ENCODE data around the gene SFXN4. TPM values are rescaled to one million over a fixed set of nuclear protein-coding genes. Genes with fewer than 3 reads are reported as not detected.
"Not testable (repeated sequence)": the region's sequence is repeated elsewhere in the genome, so short reads cannot be mapped to it uniquely, and the experiment has no call there.

Gene SFXN4
- total RNA-seq, 1 experiment from 2014 or later, result 58.9 TPM

DNA sequence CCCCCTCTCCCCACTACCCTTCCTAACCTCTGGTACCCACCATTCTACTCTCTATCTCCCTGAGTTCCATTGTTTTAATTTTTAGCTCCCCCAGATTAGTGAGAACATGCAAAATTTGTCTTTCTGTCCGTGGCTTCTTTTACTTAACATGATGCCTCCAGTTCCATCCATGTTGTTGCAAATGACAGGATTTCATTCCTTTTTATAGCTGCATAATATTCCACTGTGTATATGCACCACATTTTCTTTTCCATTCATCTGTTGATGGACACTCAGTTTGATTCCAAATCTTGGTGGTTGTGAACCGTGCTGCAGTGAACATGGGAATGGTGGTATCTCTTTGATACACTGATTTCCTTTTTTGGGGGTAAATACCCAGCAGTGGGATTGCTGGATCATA, 39.6 kb downstream of the SFXN4 start:
- in situ Hi-C loops (cut with HindIII; ENCODE audit: low pct_unique_long_range_greater_than_20kb, low sequenced_read_pairs), result no loop called here
- DNase-seq (ENCODE audit: low read depth, low spot score), result no peak

DNA sequence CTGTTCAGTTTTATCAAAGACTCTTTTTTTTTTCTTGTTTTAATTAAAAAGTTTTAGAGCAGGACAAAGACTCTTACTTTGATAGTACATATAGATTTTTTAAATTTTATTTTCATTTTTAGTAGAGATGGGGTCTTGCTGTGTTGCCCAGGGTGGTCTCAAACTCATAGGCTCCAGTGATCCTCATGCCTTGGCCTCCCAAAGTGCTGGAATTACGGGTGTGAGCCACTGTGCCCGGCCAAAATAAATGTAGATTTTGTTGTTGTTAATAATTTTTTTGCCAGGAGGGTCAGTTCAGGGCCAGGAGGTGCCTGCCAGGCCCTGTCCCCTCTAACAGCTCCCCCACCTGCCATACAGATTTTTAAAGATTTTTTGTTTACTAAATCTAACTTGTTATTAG, 44.6 kb downstream of the SFXN4 start:
- DNase-seq (ENCODE audit: low read depth, low spot score), result no peak
- in situ Hi-C loops (cut with HindIII; ENCODE audit: low pct_unique_long_range_greater_than_20kb, low sequenced_read_pairs), result no loop called here

DNA sequence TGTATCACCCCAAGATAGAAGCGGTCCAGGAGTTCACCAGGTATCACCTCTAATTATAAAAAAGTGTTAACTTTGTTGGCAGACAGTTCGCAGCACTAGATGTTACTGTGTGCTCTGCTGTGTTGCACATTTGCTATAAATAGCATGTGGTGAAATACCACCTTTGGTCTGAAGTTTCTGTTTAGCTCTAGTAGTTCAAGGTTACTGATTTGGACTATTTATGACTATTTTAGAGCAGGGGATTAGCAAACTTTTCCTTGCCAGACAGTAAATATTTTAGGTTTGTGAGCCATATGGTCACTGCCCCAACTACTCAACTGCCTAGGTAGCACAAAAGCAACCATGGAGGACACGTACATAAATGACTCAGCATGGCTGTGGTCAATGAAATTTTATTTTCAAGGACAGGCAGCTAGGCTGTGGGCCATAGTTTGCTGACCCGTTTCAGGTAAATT, 45.1 kb downstream of the SFXN4 start:
- in situ Hi-C loops (cut with HindIII; ENCODE audit: low pct_unique_long_range_greater_than_20kb, low sequenced_read_pairs), result no loop called here
- no peak for DNase-seq (ENCODE audit: low read depth, low spot score)

DNA sequence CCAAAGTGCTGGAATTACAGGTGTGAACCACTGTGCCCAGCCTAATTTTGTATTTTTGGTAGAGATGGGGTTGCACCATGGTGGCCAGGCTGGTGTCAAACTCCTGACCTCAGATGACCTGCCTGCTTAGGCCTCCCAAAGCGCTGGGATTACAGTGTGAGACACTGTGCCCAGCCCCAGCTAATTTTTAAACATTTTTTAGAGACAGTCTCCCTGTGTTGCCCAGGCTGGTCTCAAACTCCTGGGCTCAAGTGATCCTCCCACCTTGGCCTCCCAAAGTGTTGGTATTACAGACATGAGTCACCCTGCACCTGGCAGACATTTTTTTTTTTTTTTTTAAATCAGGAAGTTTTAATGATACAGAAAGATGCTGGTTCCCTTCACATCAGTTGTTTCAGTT, 46.1 kb downstream of the SFXN4 start:
- in situ Hi-C loops (cut with HindIII; ENCODE audit: low pct_unique_long_range_greater_than_20kb, low sequenced_read_pairs), result no loop called here
- DNase-seq (ENCODE audit: low read depth, low spot score), result no peak

DNA sequence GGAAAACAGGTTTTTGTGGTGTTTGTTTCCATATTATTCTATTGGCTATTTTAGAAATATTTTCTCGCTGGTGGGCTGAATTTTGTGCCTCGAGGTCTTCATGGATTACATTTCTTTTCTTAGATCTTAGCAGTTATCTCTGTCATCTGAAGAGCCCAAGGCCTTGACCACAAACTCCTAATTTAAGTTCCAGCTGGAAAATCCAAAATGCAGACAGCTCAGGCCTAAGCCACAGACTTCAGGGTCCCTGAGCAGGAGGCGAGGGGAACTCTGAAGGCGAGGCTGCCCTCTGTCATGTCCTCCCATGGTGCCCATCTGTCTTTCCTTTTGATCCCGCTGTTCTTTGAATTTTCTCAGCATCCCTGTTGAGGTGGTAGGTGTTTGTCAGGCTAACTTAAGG, 47.3 kb downstream of the SFXN4 start:
- in situ Hi-C loops (cut with HindIII; ENCODE audit: low pct_unique_long_range_greater_than_20kb, low sequenced_read_pairs), result no loop called here
- DNase-seq (ENCODE audit: low read depth, low spot score), result no peak

DNA sequence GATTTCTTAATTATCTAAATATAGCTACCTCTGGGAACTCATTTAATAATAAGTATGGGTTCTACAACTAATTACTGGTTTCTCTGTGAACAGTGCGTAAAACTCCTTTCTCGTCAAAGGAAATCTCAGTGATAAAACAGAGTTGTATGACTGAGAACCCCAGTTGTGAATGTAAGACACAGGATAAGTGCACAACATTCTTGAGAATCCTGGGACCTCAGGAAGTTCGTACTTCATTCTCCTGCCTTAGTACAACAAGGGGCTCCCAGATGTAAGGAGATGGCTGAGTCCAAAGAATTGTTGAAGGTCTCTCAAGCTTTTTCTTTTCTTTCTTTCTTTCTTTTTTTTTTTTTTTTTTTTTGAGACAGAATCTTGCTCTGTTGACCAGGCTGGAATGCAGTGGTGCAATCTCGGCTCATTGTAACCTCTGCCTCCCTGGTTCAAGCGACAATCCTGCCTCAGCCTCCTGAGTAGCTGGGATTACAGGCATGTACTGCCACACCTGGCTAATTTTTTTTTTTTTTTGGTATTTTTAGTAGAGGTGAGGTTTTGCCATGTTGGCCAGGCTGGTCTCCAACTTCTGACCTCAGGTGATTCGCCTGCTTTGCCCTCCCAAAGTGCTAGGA, 49.1 kb downstream of the SFXN4 start:
- in situ Hi-C loops (cut with HindIII; ENCODE audit: low pct_unique_long_range_greater_than_20kb, low sequenced_read_pairs), result no loop called here
- DNase-seq (ENCODE audit: low read depth, low spot score), result no peak

DNA sequence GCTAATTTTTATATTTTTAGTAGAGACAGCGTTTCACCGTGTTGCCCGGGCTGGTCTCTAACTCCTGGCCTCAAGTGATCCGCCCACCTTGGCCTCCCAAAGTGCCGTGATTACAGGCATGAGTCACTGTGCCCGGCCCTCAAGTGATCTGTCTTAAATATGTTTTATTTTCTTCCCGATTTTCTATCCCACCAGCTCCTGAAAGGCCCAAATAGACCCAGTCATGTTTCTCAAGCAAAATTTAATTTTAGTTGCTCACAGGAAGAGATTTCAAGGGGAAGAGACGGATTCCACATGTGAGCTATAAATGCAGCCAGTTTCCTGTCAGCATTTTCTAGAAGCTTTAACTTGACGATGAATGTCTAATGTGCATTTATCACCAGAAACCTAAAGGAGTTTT, 49.6 kb downstream of the SFXN4 start:
- in situ Hi-C loops (cut with HindIII; ENCODE audit: low pct_unique_long_range_greater_than_20kb, low sequenced_read_pairs), result no loop called here

DNA sequence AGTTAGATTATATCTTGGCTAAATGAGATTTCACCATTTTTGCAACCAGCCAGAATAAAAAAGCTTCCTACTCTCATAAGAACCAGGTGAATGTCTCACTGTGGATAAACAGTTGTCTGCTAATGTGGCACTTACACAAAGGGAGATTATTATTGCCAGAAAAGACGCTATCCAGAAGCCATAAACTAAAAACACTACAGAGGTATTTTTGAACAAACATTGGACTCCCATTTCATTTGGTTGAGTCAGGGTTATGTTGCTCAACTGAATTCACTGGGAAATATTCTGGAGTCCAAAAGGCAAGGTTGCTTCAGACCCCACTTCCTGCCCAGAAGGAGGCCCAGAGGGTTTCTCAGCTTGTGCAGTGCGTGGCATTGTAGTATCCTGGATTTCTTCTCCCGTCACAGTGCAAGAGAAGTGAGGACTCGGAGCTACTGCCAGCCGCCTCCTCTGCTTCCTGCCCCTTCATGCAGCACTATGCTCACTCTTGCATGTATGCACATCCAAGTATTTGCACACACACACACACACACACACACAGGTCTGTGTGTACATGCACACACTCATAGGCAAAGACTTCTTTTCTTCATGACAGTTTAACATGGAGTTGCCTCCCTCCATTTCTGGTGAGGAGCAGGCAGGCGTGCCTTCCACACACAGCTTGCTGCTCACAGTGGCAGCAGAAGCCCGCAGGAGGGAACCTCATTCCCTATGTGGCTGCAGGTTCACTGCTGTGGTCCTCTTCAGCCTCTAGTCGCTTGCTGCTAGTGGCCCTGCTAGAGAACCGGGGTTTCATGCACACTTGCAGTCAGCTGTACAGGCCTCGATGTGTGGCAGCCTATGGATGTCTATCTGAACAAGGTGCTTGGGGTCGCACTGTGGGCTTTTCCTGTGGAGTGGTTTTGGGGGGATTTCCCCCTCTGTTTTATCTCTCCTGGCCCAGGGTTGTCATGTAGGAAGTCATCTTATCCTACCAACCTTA, 51.5 kb downstream of the SFXN4 start:
- in situ Hi-C loops (cut with HindIII; ENCODE audit: low pct_unique_long_range_greater_than_20kb, low sequenced_read_pairs), result no loop called here
- no peak for DNase-seq (ENCODE audit: low read depth, low spot score)

More for the DNA sequence above, 49.6 kb downstream of the SFXN4 start:
- no peak for DNase-seq (ENCODE audit: low read depth, low spot score)

DNA sequence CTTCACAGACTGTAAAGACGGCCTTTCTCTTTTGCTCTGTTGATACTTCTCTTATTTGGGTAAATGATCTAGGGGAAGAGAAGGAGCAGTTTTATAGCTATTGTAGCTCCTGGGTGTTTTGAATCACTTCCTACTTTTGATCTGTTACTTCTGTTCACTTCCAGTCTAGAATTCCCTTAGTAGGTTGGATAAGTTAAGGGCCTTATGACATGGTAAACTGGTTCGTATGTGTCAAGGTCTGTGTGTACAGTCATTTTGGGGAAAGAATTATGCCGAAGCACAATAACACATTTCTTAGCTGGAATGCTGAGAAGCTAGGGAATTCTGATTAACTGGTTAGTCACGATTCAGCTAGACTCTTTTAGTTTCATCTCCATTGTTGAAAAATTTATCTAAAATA, 53.5 kb downstream of the SFXN4 start:
- in situ Hi-C loops (cut with HindIII; ENCODE audit: low pct_unique_long_range_greater_than_20kb, low sequenced_read_pairs), result no loop called here
- DNase-seq (ENCODE audit: low read depth, low spot score), result no peak

DNA sequence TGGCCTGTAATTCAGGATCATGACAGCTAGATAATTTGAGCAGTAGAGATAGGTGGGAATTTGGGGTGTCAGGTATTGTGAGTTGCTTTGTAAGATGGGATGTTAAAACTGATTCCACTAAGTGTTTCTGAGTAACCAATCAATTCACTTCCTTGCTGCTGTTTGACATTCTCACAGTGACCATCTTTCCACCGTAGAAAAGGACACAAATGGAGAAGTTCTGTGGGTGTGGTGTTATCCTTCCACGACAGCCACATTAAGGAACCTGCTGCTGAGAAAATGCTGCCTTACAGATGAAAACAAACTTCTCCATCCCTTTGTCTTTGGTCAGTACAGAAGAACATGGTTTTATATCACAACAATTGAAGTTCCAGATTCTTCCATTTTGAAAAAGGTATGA, 57.7 kb downstream of the SFXN4 start:
- DNase-seq (ENCODE audit: low read depth, low spot score); in situ Hi-C loops (cut with HindIII; ENCODE audit: low pct_unique_long_range_greater_than_20kb, low sequenced_read_pairs): not testable (repeated sequence)

DNA sequence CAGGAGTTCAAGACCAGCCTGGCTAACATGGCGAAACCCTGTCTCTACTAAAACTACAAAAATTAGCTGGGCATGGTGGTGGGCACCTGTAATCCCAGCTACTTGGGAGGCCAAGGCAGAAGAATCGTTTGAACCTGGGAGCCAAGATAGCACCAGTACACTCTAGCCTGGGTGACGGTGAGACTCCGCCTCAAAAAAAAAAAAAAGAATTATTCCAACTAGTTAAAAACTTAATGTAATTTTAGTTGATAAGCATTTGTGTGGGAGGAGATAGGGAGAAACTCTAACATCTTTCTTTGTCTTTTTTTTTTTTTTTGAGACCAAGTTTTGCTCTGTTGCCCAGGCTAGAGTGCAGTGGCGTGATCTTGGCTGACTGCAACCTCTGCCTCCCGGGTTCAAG, 58.4 kb downstream of the SFXN4 start:
- in situ Hi-C loops (cut with HindIII; ENCODE audit: low pct_unique_long_range_greater_than_20kb, low sequenced_read_pairs); DNase-seq (ENCODE audit: low read depth, low spot score): not testable (repeated sequence)

DNA sequence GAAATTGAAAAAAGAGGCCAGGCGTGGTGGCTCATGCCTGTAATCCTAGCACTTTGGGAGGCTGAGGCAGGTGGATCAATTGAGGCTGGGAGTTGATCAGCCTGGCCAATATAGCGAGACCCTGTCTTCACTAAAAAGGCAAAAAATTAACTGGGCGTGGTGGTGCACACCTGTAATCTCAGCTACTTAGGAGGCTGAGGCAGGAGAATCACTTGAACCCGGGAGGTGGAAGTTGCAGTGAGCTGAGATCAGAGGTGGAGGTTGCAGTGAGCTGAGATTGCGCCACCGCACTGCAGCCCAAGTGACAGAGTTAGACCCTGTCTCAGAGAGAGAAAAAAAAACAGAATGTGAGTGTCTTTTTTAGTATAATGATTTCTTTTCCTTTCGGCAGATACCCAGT, 59.6 kb downstream of the SFXN4 start:
- in situ Hi-C loops (cut with HindIII; ENCODE audit: low pct_unique_long_range_greater_than_20kb, low sequenced_read_pairs), result not testable (repeated sequence)

DNA sequence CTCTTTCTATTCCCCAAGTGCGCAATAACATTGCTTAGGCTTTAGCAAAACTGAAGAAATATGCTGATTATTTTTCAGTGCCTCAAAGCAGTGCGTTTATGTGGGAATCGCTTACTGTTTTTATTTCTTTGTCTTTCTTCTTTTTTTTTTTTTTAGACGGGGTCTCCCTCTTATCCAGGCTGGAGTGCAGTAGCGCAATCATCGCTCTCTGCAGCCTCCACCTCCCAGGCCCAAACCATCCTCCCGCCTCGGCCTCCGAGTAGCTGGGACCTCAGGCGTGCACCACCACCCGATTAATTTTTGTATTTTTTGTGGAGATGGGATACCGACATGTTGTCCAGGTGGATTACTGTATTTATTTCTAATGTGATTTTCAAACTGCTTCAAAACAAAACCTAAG, 60.4 kb downstream of the SFXN4 start:
- DNase-seq (ENCODE audit: low read depth, low spot score), result no peak
- in situ Hi-C loops (cut with HindIII; ENCODE audit: low pct_unique_long_range_greater_than_20kb, low sequenced_read_pairs), result no loop called here

More for the DNA sequence above, 59.6 kb downstream of the SFXN4 start:
- DNase-seq (ENCODE audit: low read depth, low spot score), result not testable (repeated sequence)

DNA sequence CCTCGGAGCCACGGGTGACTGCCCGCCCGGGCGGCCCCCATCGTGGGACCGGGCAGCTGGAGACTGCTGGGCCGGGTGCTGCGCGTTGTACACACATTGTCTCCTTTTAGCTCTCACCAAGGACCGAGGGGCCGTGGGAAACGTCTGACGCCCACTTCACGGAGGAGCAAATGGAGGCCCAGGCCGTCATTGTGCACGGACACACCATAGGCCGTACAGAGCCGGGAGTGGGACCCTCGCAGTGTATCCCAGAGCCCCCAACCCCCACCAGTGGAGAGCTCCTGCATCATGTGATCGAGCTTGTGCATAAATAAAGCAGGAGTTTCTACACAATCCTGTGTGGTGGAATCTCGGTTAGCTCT, 60.9 kb downstream of the SFXN4 start:
- DNase-seq (ENCODE audit: low read depth, low spot score), result peak; percentile 25
- in situ Hi-C loops (cut with HindIII; ENCODE audit: low pct_unique_long_range_greater_than_20kb, low sequenced_read_pairs), result no loop called here

DNA sequence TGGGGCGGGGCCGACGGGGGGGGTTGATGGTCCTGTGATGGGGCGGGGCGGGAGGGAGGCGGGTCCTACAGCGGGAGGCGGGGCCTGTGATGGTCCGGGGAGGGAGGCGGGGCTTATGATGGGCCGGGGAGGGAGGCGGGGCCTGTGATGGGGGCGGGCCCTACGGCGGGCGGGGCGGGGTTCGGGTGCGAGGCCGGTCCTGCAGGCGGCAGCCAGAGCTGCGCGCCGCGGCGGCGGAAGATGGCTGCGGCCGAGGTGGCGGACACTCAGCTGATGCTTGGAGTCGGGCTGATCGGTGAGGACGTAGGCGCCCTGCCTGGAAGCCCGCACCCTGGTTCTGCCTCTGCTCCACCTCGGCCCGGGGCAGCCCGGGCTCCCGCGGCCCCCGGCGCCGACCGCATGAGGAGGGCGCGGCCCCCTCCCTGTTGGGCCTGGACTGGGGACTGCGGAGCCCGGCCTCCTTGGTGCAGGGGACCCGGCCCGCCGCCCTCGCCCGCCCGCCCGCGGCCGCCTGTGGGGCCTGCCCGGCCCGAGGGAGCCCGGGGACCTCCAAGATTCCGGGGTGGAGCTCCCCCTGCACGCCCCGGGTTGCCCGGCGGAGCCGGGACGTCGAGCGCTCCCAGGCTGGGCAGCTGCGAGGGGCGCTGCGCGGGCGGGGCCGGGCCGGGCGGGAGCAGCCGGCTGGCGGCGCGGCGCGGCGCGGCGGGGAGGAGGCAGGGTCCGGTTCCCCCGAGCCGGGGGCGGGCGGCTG, 61.4 kb downstream of the SFXN4 start, which contains the start of gene DENND10:
Gene DENND10 (plus strand): TSS at position 211 of the 751 bp plus-strand sequence. CDS start 30 bp downstream, at position 241.
- DNase-seq (ENCODE audit: low read depth, low spot score), result peak; percentile 62
- in situ Hi-C loops (cut with HindIII; ENCODE audit: low pct_unique_long_range_greater_than_20kb, low sequenced_read_pairs), result no loop called here

DNA sequence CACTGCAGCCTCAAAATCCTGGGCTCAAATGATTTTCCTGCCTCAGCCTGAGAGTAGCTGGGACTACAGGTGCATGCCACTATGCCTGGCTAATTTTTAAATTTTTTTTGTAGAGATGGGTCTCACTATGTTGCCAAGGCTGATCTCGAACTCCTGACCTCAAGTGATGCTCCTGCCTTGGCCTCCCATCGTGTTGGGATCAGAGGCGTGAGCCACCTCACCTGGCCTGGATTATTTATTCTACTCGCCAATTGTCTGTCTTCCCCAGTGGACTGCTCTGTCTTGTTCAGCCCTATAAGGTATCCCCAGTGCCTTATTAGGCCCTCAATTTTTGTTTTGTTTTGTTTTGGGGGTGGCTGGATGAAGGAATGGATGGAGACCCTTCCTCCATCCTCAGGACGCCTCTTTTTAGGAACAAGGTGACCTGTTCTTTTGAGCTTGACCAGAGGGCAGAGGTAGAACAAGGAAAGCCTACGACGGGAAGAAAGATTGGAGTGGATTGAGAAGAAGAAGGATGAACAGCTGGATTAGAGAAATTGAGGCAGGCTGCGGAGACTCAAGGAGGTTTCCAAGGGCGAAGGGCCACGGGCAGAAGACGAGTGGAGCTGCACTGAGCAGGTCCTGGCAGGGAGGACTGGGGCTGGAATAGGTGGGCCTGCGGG, 62.1 kb downstream of the SFXN4 start:
- in situ Hi-C loops (cut with HindIII; ENCODE audit: low pct_unique_long_range_greater_than_20kb, low sequenced_read_pairs), result no loop called here
- no peak for DNase-seq (ENCODE audit: low read depth, low spot score)

DNA sequence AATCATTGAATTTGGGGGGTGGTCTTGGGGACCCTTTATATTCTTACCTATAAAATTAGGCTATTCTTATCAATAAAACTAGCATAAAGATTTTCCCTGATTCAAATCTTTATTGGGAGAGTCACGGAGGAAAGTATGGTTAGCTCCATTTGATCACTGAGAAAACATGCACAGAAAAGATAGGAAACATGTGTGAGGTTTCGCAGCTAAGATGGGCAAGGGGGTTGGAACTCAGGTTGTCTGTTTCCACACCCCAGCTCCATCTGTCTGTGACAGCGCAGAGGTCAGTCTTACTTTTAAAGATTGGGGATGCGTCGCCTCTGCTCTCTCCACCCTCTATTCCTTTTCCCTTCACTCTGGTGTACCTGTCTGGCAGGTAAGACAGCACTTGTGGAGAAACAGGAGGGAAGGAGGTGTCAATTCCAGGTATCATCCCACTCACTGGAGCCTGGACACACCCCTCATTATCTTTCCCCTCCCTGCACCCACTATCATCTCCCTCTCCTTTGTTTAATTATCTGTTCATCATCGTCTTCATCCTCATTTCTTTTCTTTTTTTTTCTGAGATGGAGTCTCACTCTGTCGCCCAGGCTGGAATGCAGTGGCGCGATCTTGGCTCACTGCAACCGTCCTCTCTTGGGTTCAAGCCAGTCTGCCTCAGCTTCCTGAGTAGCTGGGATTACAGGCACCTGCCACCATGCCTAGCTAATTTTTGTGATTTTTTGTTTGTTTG, 64.0 kb downstream of the SFXN4 start:
- in situ Hi-C loops (cut with HindIII; ENCODE audit: low pct_unique_long_range_greater_than_20kb, low sequenced_read_pairs), result no loop called here
- no peak for DNase-seq (ENCODE audit: low read depth, low spot score)
